H9 (cell line): ENCODE measurements around the gene SLC6A15. TPM values are rescaled to one million over a fixed set of nuclear protein-coding genes. Genes with fewer than 3 reads are reported as not detected.

Experiments
- DNase-seq: peaks from one replicate; pipeline ENCODE4 v3.0.0-alpha.2; 2017
- H2AFZ ChIP-seq: one replicate; pipeline ENCODE4 v1.6.1; 2013; ENCODE audit warnings: mild to moderate bottlenecking, low read length, control low read depth, moderate library complexity
- H2AK5ac ChIP-seq: 2 replicates; pipeline ENCODE4 v1.6.1; 2013; ENCODE audit warnings: low read length, control low read depth, mixed read lengths; ENCODE audit not compliant: insufficient read length
- H2BK120ac ChIP-seq: one replicate; pipeline ENCODE4 v1.6.1; 2013; ENCODE audit warnings: low read depth, mild to moderate bottlenecking, low read length, control low read depth, inconsistent platforms; ENCODE audit not compliant: poor library complexity, severe bottlenecking
- H2BK12ac ChIP-seq: 2 replicates; pipeline ENCODE4 v1.6.1; 2013; ENCODE audit warnings: low read length, control low read depth, mixed read lengths, low read depth; ENCODE audit not compliant: insufficient read length
- H2BK15ac ChIP-seq: 2 replicates; pipeline ENCODE4 v1.6.1; 2013; ENCODE audit warnings: low read depth, low read length, control low read depth
- H2BK20ac ChIP-seq: one replicate; pipeline ENCODE4 v1.6.1; 2013; ENCODE audit warnings: low read depth, mild to moderate bottlenecking, low read length, control low read depth, inconsistent platforms; ENCODE audit not compliant: poor library complexity, severe bottlenecking
- H2BK5ac ChIP-seq: 2 replicates; pipeline ENCODE4 v1.6.1; 2013; ENCODE audit warnings: low read length, control low read depth, mixed read lengths; ENCODE audit not compliant: insufficient read length
- H3K14ac ChIP-seq: 2 replicates; pipeline ENCODE4 v1.6.1; 2013; ENCODE audit warnings: low read length, control low read depth; ENCODE audit not compliant: insufficient read depth
- H3K18ac ChIP-seq: 2 replicates; pipeline ENCODE4 v1.6.1; 2013; ENCODE audit warnings: low read depth, mild to moderate bottlenecking, mixed read lengths, low read length, control low read depth; ENCODE audit not compliant: insufficient read length
- H3K23ac ChIP-seq: 2 replicates; pipeline ENCODE4 v1.6.1; 2013; ENCODE audit warnings: low read length, control low read depth, mixed read lengths, low read depth; ENCODE audit not compliant: insufficient read length
- H3K23me2 ChIP-seq: 2 replicates; pipeline ENCODE4 v1.6.1; 2013; ENCODE audit warnings: low read depth, mild to moderate bottlenecking, mixed read lengths, low read length, control low read depth; ENCODE audit not compliant: insufficient read length, poor library complexity, severe bottlenecking
- H3K27ac ChIP-seq: 2 replicates; pipeline ENCODE4 v1.5.1; 2013; ENCODE audit warnings: low read length, control low read depth, mixed read lengths, low read depth; ENCODE audit not compliant: insufficient read length
- H3K27me3 ChIP-seq: 2 replicates; pipeline ENCODE4 v1.6.1; 2013; ENCODE audit warnings: low read length, control low read depth, inconsistent platforms; ENCODE audit not compliant: insufficient read depth
- H3K4ac ChIP-seq: 2 replicates; pipeline ENCODE4 v1.6.1; 2013; ENCODE audit warnings: low read depth, mild to moderate bottlenecking, control low read depth, inconsistent platforms, low read length, moderate library complexity
- H3K4me1 ChIP-seq: 2 replicates; pipeline ENCODE4 v1.6.1; 2013; ENCODE audit warnings: low read length, control low read depth, inconsistent platforms; ENCODE audit not compliant: insufficient read depth
- H3K4me2 ChIP-seq: 2 replicates; pipeline ENCODE4 v1.6.1; 2013; ENCODE audit warnings: low read length, control low read depth, mixed read lengths; ENCODE audit not compliant: insufficient read length, insufficient read depth
- H3K56ac ChIP-seq: 2 replicates; pipeline ENCODE4 v1.6.1; 2013; ENCODE audit warnings: low read depth, mild to moderate bottlenecking, mixed read lengths, low read length, control low read depth; ENCODE audit not compliant: insufficient read length
- H3K79me1 ChIP-seq: 2 replicates; pipeline ENCODE4 v1.6.1; 2013; ENCODE audit warnings: low read depth, mild to moderate bottlenecking, moderate library complexity, low read length, control low read depth, inconsistent platforms; ENCODE audit not compliant: insufficient read depth, poor library complexity, severe bottlenecking
- H3K79me2 ChIP-seq: 2 replicates; pipeline ENCODE4 v1.6.1; 2013; ENCODE audit warnings: low read length, control low read depth, inconsistent platforms; ENCODE audit not compliant: insufficient read depth
- H3K9ac ChIP-seq: 2 replicates; pipeline ENCODE4 v1.6.1; 2013; ENCODE audit warnings: low read length, control low read depth, mixed read lengths; ENCODE audit not compliant: insufficient read length; ENCODE audit errors: extremely low read depth
- H3K9me3 ChIP-seq: one replicate; pipeline ENCODE4 v1.6.1; 2013; ENCODE audit warnings: low read depth, low read length, inconsistent platforms; ENCODE audit not compliant: control insufficient read depth
- H3T11ph ChIP-seq: one replicate; pipeline ENCODE4 v1.6.1; 2013; ENCODE audit warnings: mild to moderate bottlenecking, low read length, control low read depth, inconsistent platforms
- H4K20me1 ChIP-seq: one replicate; pipeline ENCODE4 v1.6.1; 2013; ENCODE audit not compliant: control insufficient read depth, insufficient read length, insufficient read depth
- H4K5ac ChIP-seq: 2 replicates; pipeline ENCODE4 v1.6.1; 2013; ENCODE audit warnings: low read depth, mild to moderate bottlenecking, mixed read lengths, low read length, control low read depth; ENCODE audit not compliant: insufficient read length
- H4K8ac ChIP-seq: replicated peaks from 2 replicates; pipeline ENCODE4 v1.6.1; 2013; ENCODE audit warnings: low read length, control low read depth, mixed read lengths, low read depth; ENCODE audit not compliant: insufficient read length
- H4K91ac ChIP-seq: 2 replicates; pipeline ENCODE4 v1.6.1; 2013; ENCODE audit warnings: low read depth, mild to moderate bottlenecking, moderate library complexity, mixed read lengths, low read length, control low read depth; ENCODE audit not compliant: insufficient read length
- H3K27ac Mint-ChIP-seq, 3 experiments: 2 replicates in 2 of 3; 3 replicates in 1 of 3; pipeline ENCODE4 v1.8.0; 2020 to 2021; ENCODE audit warnings: mixed read lengths in 3 of 3, mild to moderate bottlenecking in 1 of 3, moderate library complexity in 1 of 3
- H3K27me3 Mint-ChIP-seq: 2 replicates; pipeline ENCODE4 v1.8.0; 2021; ENCODE audit warnings: low read depth, mild to moderate bottlenecking, moderate library complexity, mixed read lengths
- H3K36me3 Mint-ChIP-seq, 3 experiments: 2 replicates in 2 of 3; 3 replicates in 1 of 3; pipeline ENCODE4 v1.8.0; 2020 to 2021; ENCODE audit warnings: low read depth in 3 of 3, mixed read lengths in 3 of 3; ENCODE audit not compliant: insufficient read depth in 1 of 3
- H3K4me1 Mint-ChIP-seq, 2 experiments: 2 replicates each; pipeline ENCODE4 v1.8.0; 2020; ENCODE audit warnings: mixed read lengths in 2 of 2
- H3K4me3 Mint-ChIP-seq, 2 experiments: 2 replicates in 1 of 2; 3 replicates in 1 of 2; pipeline ENCODE4 v1.8.0; 2020 to 2021; ENCODE audit warnings: mild to moderate bottlenecking in 2 of 2, mixed read lengths in 2 of 2, moderate library complexity in 1 of 2
- H3K9me3 Mint-ChIP-seq, 2 experiments: 2 replicates in 1 of 2; 3 replicates in 1 of 2; pipeline ENCODE4 v1.8.0; 2020; ENCODE audit warnings: mild to moderate bottlenecking in 2 of 2, mixed read lengths in 2 of 2, moderate library complexity in 1 of 2
- WGBS: extraction: QIAGEN DNeasy Blood & Tissue Kit; methylation state at CpG from one replicate; pipeline ENCODE4 v1.1.7; 2013; ENCODE audit warnings: missing lambda C conversion rate, low lambda C conversion rate, mixed read lengths; ENCODE audit not compliant: insufficient read length; ENCODE audit errors: extremely low coverage; 5-methylcytosine and 5-hydroxymethylcytosine counted together
- total RNA-seq: library from RNA; stranded (reverse); gene quantifications from 2 replicates; pipeline ENCODE4 v1.2.1, GENCODE V29; 2021
- TF ChIP-seq, protein P1 (sequence below): fragments of 200-600 bp; sonication (generic); conservative IDR thresholded peaks from 3 replicates; pipeline ENCODE4 v1.8.0; 2021; ENCODE audit warnings: antibody characterized with exemption, mild to moderate bottlenecking

SLC6A15 gene
- total RNA-seq, 1 experiment from 2014 or later: 12.9 TPM

DNA sequence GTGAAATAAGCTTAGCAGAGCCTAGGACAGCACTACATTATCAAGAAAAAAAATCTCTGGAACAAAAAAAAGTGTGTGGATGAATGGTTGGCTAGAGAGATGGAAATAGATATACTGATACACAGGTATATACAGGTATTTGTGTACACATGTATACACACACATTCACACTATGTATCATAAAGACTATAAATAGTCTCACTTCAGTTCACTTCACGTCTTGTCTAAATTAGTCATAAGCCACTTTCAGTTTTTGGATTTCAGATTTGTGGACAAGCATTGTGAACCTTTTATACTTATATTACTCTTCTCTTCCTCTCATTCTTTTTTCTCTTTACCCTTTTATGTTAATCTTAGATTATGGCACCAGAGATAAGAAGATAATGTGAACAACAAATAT lies 41.8 kb upstream of the SLC6A15 start:
- Histone ChIP-seq H2BK15ac (no peak overlapping the region), H3K23ac (no peak overlapping the region), H2AFZ (no peak overlapping the region), H3K27me3 (no peaks in the 10 kb centered on the region), H3K56ac (no peak overlapping the region), H2AK5ac (no peak overlapping the region), H3K14ac (no peak overlapping the region), H3K79me1 (no peaks in the 10 kb centered on the region), H4K8ac (no peak overlapping the region), H4K20me1 (no peaks in the 10 kb centered on the region), H4K91ac (no peak overlapping the region), H2BK20ac (no peak overlapping the region), H3K9ac (no peak overlapping the region), H3K4ac (no peak overlapping the region), H3K27ac (no peak overlapping the region), H3K4me2 (no peak overlapping the region), H3K4me1 (no peaks in the 10 kb centered on the region), H4K5ac (no peak overlapping the region), H3K9me3 (no peaks in the 10 kb centered on the region), H3K18ac (no peak overlapping the region), H3K23me2 (no peaks in the 10 kb centered on the region), H2BK120ac (no peak overlapping the region), H3K79me2 (no peaks in the 10 kb centered on the region), H3T11ph (no peak overlapping the region), H2BK12ac (no peak overlapping the region), H2BK5ac (no peak overlapping the region)
- H3K4me3 Mint-ChIP-seq: no peak overlapping the region
- H3K4me1 Mint-ChIP-seq: no peaks in the 10 kb centered on the region
- H3K9me3 Mint-ChIP-seq: no peaks in the 10 kb centered on the region
- no peaks in the 10 kb centered on the region for H3K27me3 Mint-ChIP-seq
- no CpG with 5 or more reads among the region's 1 CpG for WGBS
- no peaks in the 10 kb centered on the region for H3K36me3 Mint-ChIP-seq
- DNase-seq: no peak
- H3K27ac Mint-ChIP-seq: no peak overlapping the region
- TF ChIP-seq, protein P1, sequence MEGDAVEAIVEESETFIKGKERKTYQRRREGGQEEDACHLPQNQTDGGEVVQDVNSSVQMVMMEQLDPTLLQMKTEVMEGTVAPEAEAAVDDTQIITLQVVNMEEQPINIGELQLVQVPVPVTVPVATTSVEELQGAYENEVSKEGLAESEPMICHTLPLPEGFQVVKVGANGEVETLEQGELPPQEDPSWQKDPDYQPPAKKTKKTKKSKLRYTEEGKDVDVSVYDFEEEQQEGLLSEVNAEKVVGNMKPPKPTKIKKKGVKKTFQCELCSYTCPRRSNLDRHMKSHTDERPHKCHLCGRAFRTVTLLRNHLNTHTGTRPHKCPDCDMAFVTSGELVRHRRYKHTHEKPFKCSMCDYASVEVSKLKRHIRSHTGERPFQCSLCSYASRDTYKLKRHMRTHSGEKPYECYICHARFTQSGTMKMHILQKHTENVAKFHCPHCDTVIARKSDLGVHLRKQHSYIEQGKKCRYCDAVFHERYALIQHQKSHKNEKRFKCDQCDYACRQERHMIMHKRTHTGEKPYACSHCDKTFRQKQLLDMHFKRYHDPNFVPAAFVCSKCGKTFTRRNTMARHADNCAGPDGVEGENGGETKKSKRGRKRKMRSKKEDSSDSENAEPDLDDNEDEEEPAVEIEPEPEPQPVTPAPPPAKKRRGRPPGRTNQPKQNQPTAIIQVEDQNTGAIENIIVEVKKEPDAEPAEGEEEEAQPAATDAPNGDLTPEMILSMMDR: no peak
